Loucy (cell line): ENCODE measurements around the gene AGRN.

Experiments used
- EZH2phosphoT487 ChIP-seq: fragments of 200-600 bp; IDR thresholded peaks from 2 replicates; pipeline ENCODE4 v1.6.1; 2018; ENCODE audit warnings: antibody characterized with exemption, mild to moderate bottlenecking, moderate library complexity, borderline replicate concordance
- TF ChIP-seq, protein P1 (sequence below): fragments of 200-600 bp; sonication (generic); conservative IDR thresholded peaks from 2 replicates; pipeline ENCODE4 v1.5.1; 2014; ENCODE audit warnings: mild to moderate bottlenecking, antibody characterized with exemption, low read length

DNA sequence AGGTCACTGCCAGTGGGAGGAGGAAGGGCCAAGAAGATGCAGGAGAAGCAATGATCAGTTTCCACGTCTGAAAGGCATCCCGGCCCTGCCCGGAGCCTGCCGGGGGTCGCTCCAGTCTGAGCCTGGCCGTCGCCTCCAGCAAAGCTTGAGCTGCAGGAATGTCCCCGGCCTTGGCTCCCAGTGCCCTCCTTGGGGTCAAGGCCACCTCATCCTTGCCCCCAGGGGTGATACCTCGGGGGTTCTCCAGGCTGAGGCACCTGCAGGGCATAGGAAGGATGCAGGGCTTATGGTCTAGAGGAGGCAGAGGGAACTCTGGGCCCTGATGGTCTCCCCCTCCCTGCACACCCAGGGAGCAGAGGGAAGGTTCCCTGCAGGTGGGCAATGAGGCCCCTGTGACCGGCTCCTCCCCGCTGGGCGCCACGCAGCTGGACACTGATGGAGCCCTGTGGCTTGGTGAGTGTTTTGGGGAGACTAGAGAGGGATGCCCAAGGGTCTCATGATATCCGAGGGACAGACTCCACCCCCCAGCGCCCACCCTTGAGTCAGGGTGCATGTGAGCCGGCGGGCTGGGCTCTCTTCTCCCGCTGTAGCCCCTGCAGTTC is 34.3 kb downstream of the AGRN start:
- TF ChIP-seq, protein P1, sequence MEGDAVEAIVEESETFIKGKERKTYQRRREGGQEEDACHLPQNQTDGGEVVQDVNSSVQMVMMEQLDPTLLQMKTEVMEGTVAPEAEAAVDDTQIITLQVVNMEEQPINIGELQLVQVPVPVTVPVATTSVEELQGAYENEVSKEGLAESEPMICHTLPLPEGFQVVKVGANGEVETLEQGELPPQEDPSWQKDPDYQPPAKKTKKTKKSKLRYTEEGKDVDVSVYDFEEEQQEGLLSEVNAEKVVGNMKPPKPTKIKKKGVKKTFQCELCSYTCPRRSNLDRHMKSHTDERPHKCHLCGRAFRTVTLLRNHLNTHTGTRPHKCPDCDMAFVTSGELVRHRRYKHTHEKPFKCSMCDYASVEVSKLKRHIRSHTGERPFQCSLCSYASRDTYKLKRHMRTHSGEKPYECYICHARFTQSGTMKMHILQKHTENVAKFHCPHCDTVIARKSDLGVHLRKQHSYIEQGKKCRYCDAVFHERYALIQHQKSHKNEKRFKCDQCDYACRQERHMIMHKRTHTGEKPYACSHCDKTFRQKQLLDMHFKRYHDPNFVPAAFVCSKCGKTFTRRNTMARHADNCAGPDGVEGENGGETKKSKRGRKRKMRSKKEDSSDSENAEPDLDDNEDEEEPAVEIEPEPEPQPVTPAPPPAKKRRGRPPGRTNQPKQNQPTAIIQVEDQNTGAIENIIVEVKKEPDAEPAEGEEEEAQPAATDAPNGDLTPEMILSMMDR, result no peak
- no peak for TF ChIP-seq EZH2phosphoT487
